Fibroblast of lung (primary cell): Measurements from ENCODE around the gene ZNF20. TPM values are rescaled to one million over a fixed set of nuclear protein-coding genes. Genes with fewer than 3 reads are reported as not detected.

Experiments
- DNase-seq, 2 donors: peaks; one replicate each; pipeline versions ENCODE4 v3.0.0 to v3.0.0-alpha.2; 2010; ENCODE audit warnings: low read depth in 2 of 2
- H2AFZ ChIP-seq: 2 replicates; pipeline ENCODE4 v1.5.1; 2012; ENCODE audit warnings: low read length, control low read depth, inconsistent platforms
- H3K27ac ChIP-seq: 2 replicates; pipeline ENCODE4 v1.5.1; 2011; ENCODE audit warnings: low read length, control low read depth; ENCODE audit not compliant: insufficient read depth
- H3K27me3 ChIP-seq: 2 replicates; pipeline ENCODE4 v1.5.1; 2011; ENCODE audit warnings: mild to moderate bottlenecking, low read length; ENCODE audit not compliant: control insufficient read depth, insufficient read depth
- H3K36me3 ChIP-seq: 2 replicates; pipeline ENCODE4 v1.5.1; 2011; ENCODE audit warnings: low read length; ENCODE audit not compliant: control insufficient read depth, insufficient read depth
- H3K4me1 ChIP-seq: 2 replicates; pipeline ENCODE4 v1.5.1; 2011; ENCODE audit warnings: low read length; ENCODE audit not compliant: control insufficient read depth, insufficient read depth; ENCODE audit errors: extremely low read depth
- H3K4me2 ChIP-seq: 2 replicates; pipeline ENCODE4 v1.5.1; 2011; ENCODE audit warnings: low read length, control low read depth; ENCODE audit not compliant: insufficient read depth; ENCODE audit errors: extremely low read depth
- H3K4me3 ChIP-seq, 4 experiments: fragments of 200-600 bp in 1 of 4; sonication (generic) in 1 of 4; replicated peaks in 1 of 4; 2 replicates each; pipeline ENCODE4 v1.5.1; 2011 to 2016; ENCODE audit warnings: low read length in 4 of 4, low read depth in 3 of 4, mild to moderate bottlenecking in 3 of 4, control low read depth in 2 of 4, inconsistent platforms in 1 of 4, mixed read lengths in 1 of 4; ENCODE audit not compliant: insufficient read depth in 1 of 4; ENCODE audit errors: control extremely low read depth in 1 of 4
- H3K79me2 ChIP-seq: 2 replicates; pipeline ENCODE4 v1.5.1; 2012; ENCODE audit warnings: mild to moderate bottlenecking, low read length, inconsistent platforms; ENCODE audit not compliant: control insufficient read depth, insufficient read depth
- H3K9ac ChIP-seq: 2 replicates; pipeline ENCODE4 v1.5.1; 2011; ENCODE audit warnings: mild to moderate bottlenecking, low read length, control low read depth; ENCODE audit not compliant: insufficient read depth
- H3K9me3 ChIP-seq: 2 replicates; pipeline ENCODE4 v1.5.1; 2012; ENCODE audit warnings: low read depth, low read length; ENCODE audit not compliant: control insufficient read depth, insufficient read depth
- H4K20me1 ChIP-seq: 2 replicates; pipeline ENCODE4 v1.5.1; 2011; ENCODE audit warnings: low read length; ENCODE audit not compliant: control insufficient read depth, insufficient read depth; ENCODE audit errors: extremely low read depth
- EZH2 ChIP-seq: IDR thresholded peaks from 2 replicates; pipeline ENCODE4 v1.5.1; 2012; ENCODE audit warnings: low read length, control low read depth, mild to moderate bottlenecking; ENCODE audit errors: missing control alignments
- polyA plus RNA-seq, 2 donors: library from polyadenylated mRNA; depleted of rRNA in 1 of 2; stranded (reverse) in 1 of 2; unstranded in 1 of 2; fragments of >200 nt; gene quantifications; 2 replicates each; pipeline ENCODE4 v1.2.1, GENCODE V29; 2011 to 2012; ENCODE audit warnings: missing spikeins in 1 of 2
- total RNA-seq: library from RNA; depleted of rRNA; stranded (reverse); fragments of >200 nt; gene quantifications from 2 replicates; pipeline ENCODE4 v1.2.1, GENCODE V29; 2014
- TF ChIP-seq, protein P1 (sequence below), 2 donors: IDR thresholded peaks in 1 of 2; conservative IDR thresholded peaks in 1 of 2; 1 replicate in 1 of 2; 2 replicates in 1 of 2; pipeline ENCODE4 v1.5.1; 2011 to 2012; ENCODE audit warnings: low read length in 2 of 2, control low read depth in 1 of 2, inconsistent platforms in 1 of 2, low read depth in 1 of 2, mild to moderate bottlenecking in 1 of 2

The ZNF20 gene
- total and polyA plus RNA-seq, 2 donors (not counting 1 experiment from before 2014, with no cell fraction given), result 3.3 to 8.6 TPM

DNA sequence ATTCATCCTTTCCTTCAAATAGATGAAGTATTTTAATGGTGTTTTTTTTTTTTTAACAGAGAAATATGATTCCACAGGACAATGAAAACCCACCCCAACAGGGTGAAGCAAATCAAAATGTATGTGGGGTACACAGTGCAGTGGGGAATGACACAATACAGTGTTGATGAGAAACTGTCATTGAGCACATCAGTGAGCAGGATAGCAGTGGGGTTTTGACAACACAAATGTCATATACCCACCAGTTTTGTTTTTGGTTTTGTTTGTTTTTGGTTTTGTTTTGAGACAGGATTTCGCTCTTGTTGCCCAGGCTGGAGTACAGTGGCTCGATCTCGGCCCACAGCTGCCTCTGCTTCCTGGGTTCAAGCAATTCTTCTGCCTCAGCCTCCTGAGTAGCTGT is 46.4 kb downstream of the ZNF20 start:
- no peaks in the 10 kb centered on the region for H3K9me3 ChIP-seq
- H3K27ac ChIP-seq, result no peak overlapping the region
- H2AFZ ChIP-seq, result no peak overlapping the region
- no peaks in the 10 kb centered on the region for H4K20me1 ChIP-seq
- DNase-seq, result no peak
- no peak for TF ChIP-seq EZH2
- TF ChIP-seq, protein P1, sequence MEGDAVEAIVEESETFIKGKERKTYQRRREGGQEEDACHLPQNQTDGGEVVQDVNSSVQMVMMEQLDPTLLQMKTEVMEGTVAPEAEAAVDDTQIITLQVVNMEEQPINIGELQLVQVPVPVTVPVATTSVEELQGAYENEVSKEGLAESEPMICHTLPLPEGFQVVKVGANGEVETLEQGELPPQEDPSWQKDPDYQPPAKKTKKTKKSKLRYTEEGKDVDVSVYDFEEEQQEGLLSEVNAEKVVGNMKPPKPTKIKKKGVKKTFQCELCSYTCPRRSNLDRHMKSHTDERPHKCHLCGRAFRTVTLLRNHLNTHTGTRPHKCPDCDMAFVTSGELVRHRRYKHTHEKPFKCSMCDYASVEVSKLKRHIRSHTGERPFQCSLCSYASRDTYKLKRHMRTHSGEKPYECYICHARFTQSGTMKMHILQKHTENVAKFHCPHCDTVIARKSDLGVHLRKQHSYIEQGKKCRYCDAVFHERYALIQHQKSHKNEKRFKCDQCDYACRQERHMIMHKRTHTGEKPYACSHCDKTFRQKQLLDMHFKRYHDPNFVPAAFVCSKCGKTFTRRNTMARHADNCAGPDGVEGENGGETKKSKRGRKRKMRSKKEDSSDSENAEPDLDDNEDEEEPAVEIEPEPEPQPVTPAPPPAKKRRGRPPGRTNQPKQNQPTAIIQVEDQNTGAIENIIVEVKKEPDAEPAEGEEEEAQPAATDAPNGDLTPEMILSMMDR (conservative IDR thresholded peaks at IDR 0.05 in 1 of 2, IDR thresholded peaks at IDR 0.05 in 1 of 2; ENCODE audit: low read depth in 1 of 2, low read length in 2 of 2), result no peak
- H3K4me3 ChIP-seq, result no peak overlapping the region
- no peak overlapping the region for H3K4me2 ChIP-seq
- H3K9ac ChIP-seq, result no peak overlapping the region
- no peaks in the 10 kb centered on the region for H3K27me3 ChIP-seq
- H3K79me2 ChIP-seq, result no peaks in the 10 kb centered on the region
- H3K4me1 ChIP-seq, result no peaks in the 10 kb centered on the region
- no peaks in the 10 kb centered on the region for H3K36me3 ChIP-seq

DNA sequence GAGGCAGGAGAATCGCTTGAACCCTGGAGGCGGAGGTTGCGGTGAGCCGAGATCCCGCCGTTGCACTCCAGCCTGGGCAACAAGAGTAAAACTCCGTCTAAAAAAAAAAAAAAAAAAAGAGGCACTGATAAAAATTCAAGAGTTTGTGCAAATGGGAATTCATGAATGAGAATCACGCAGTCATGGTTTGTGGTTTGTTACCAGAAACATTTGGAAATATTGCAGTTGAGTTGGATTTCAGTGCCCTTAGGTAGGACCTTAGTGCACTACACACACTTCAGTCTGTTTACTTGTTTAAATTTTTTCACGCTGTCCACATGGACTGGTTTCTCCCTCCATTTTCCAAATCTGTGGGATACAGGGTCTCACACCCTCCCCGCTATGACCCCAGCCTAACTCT is 47.2 kb downstream of the ZNF20 start:
- H3K9ac ChIP-seq, result no peak overlapping the region
- TF ChIP-seq, protein P1 (conservative IDR thresholded peaks at IDR 0.05 in 1 of 2, IDR thresholded peaks at IDR 0.05 in 1 of 2; ENCODE audit: low read depth in 1 of 2, low read length in 2 of 2), result no peak
- no peak for TF ChIP-seq EZH2
- no peaks in the 10 kb centered on the region for H3K4me1 ChIP-seq
- peak; percentile 24 to 27 for DNase-seq
- H3K9me3 ChIP-seq, result no peaks in the 10 kb centered on the region
- no peaks in the 10 kb centered on the region for H3K79me2 ChIP-seq
- peak overlapping the region; percentile 76 to 86 (median 84) for H3K4me3 ChIP-seq
- no peak overlapping the region for H2AFZ ChIP-seq
- no peaks in the 10 kb centered on the region for H3K36me3 ChIP-seq
- peak overlapping the region; percentile 56 for H3K4me2 ChIP-seq
- H4K20me1 ChIP-seq, result no peaks in the 10 kb centered on the region
- H3K27me3 ChIP-seq, result no peaks in the 10 kb centered on the region
- peak overlapping the region; percentile 82 for H3K27ac ChIP-seq

DNA sequence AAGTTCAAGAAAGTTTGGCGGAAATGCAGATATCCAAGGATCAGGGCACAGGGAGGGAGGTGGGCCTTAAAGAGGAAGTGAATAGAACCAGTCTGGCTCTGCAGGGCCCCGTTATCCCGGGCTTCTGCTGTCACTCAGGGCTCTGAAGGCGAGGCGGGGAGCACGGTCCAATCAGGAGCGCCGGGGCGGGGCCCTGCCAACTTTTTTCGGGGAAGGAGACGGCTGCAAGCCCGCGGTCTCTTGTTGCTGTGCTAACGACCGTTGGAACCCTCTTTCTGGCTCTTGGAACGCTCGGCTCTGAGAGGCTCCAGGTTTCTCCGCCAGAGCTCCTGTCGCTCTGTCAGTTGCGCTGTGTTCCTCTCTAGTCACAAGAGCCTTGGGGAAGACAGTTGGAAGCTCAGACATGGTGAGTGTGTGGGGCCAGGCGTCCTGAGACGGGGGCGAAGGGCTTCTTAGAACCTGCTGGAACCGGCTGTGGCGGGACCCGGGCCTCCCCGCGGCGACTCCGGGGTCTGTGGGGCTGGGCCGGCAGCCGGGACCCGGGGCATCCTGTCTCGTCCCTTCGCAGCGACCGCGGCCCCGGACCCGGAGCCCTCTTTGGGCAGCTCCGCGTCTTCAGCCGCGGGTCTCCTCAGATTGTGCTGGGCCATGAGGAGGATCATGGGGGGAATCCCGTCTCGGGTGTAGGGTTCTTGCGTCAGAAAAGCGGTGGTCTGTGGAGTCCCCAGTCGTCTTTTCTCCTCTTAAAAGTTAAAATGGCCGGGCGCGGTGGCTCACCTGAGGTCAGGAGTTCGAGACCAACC is 47.9 kb downstream of the ZNF20 start:
- Histone ChIP-seq H3K27ac (peak overlapping the region; percentile 82), H3K4me1 (no peaks in the 10 kb centered on the region), H3K4me2 (peak overlapping the region; percentile 56), H2AFZ (peak overlapping the region; percentile 92), H3K27me3 (no peaks in the 10 kb centered on the region), H3K4me3 (peak overlapping the region; percentile 76 to 86 (median 84)), H3K79me2 (no peaks in the 10 kb centered on the region), H3K36me3 (no peaks in the 10 kb centered on the region), H3K9me3 (no peaks in the 10 kb centered on the region), H4K20me1 (no peaks in the 10 kb centered on the region), H3K9ac (peak overlapping the region; percentile 61)
- TF ChIP-seq, protein P1 (conservative IDR thresholded peaks at IDR 0.05 in 1 of 2, IDR thresholded peaks at IDR 0.05 in 1 of 2; ENCODE audit: low read depth in 1 of 2, low read length in 2 of 2), result no peak
- no peak for TF ChIP-seq EZH2
- peak; percentile 88 to 89 for DNase-seq
